HCT116 (cell line): ENCODE results near the gene FAM151B. TPM values are rescaled to one million over a fixed set of nuclear protein-coding genes. Genes with fewer than 3 reads are reported as not detected.

Experiments
- ATAC-seq: fragments of 200-7000 bp; cut with Tn5 transposase; 2 replicates; pipeline ENCODE4 v1.9.1; 2020; ENCODE audit warnings: mild to moderate bottlenecking, moderate library complexity
- BruUV-seq: library from RNA; stranded (reverse); fragments of 400-500 nt; replicated peaks from 2 replicates; lab custom pipeline; 2021; lab: Mats Ljungman, UMichigan
- CTCF ChIA-PET: fragments of 300-600 bp; sonication (Branson Sonifier 250); formaldehyde crosslinking; loops from one replicate; lab custom pipeline; 2021; ENCODE audit warnings: antibody characterized with exemption; lab: Charles Lee
- POLR2A ChIA-PET: fragments of 300-600, 350-600 bp; sonication (Branson Sonifier 250); formaldehyde crosslinking; loops from one replicate; lab custom pipeline; 2021; ENCODE audit warnings: antibody characterized with exemption; lab: Charles Lee
- RAD21 ChIA-PET, 2 experiments: fragments of 300-600 bp; sonication (Branson Sonifier 250); formaldehyde crosslinking; loops; one replicate each; lab custom pipeline; 2023; ENCODE audit warnings: low total read pairs in 2 of 2; ENCODE audit not compliant: uncharacterized antibody in 2 of 2, unreplicated experiment in 2 of 2, low non-redundant PET in 1 of 2; lab: Charles Lee
- DNase-seq: peaks from one replicate; pipeline ENCODE4 v3.0.0-alpha.2; 2010; ENCODE audit warnings: low read depth, low spot score
- H2AFZ ChIP-seq: fragments of 200-600 bp; shearing (Covaris generic), sonication (generic); 2 replicates; pipeline ENCODE4 v1.6.1; 2017; ENCODE audit warnings: low read depth, mixed run types, mixed read lengths, antibody characterized with exemption, low read length; ENCODE audit not compliant: poor library complexity, severe bottlenecking
- H3K27ac ChIP-seq: 2 replicates; pipeline ENCODE4 v1.5.1; 2012; ENCODE audit warnings: low read depth, low read length
- H3K27me3 ChIP-seq: fragments of 200-600 bp; sonication (generic); 2 replicates; pipeline ENCODE4 v1.6.1; 2016; ENCODE audit warnings: mixed run types, low read length, mixed read lengths; ENCODE audit not compliant: insufficient read depth
- H3K36me3 ChIP-seq, 2 experiments: fragments of 200-500 bp in 1 of 2; fragments of 200-600 bp in 1 of 2; sonication (Bioruptor generic) in 1 of 2; sonication (generic) in 1 of 2; 2 replicates each; pipeline versions ENCODE4 v1.5.1 to v1.6.1; 2014 to 2016; ENCODE audit warnings: low read length in 2 of 2, inconsistent platforms in 1 of 2, mixed read lengths in 1 of 2, mixed run types in 1 of 2; ENCODE audit not compliant: insufficient read depth in 2 of 2, control insufficient read depth in 1 of 2
- H3K4me1 ChIP-seq, 2 experiments: fragments of 200-600 bp in 1 of 2; sonication (generic) in 1 of 2; 2 replicates each; pipeline versions ENCODE4 v1.5.1 to v1.6.1; 2012 to 2017; ENCODE audit warnings: low read length in 2 of 2, inconsistent platforms in 1 of 2, mild to moderate bottlenecking in 1 of 2, mixed read lengths in 1 of 2, mixed run types in 1 of 2, moderate library complexity in 1 of 2; ENCODE audit not compliant: insufficient read depth in 2 of 2, control insufficient read depth in 1 of 2
- H3K4me2 ChIP-seq: fragments of 200-600 bp; sonication (generic); 2 replicates; pipeline ENCODE4 v1.6.1; 2017; ENCODE audit warnings: mixed run types, low read length, mixed read lengths
- H3K4me3 ChIP-seq, 2 experiments: fragments of 200-600 bp in 1 of 2; sonication (generic) in 1 of 2; replicated peaks in 1 of 2; 2 replicates each; pipeline ENCODE4 v1.5.1; 2011 to 2016; ENCODE audit warnings: low read length in 2 of 2, control low read depth in 1 of 2, low read depth in 1 of 2, mild to moderate bottlenecking in 1 of 2, mixed read lengths in 1 of 2, mixed run types in 1 of 2
- H3K79me2 ChIP-seq: fragments of 200-600 bp; sonication (generic); 2 replicates; pipeline ENCODE4 v1.6.1; 2017; ENCODE audit warnings: mild to moderate bottlenecking, mixed run types, low read length, moderate library complexity, mixed read lengths; ENCODE audit not compliant: insufficient read depth
- H3K9ac ChIP-seq: fragments of 200-600 bp; sonication (generic); 2 replicates; pipeline ENCODE4 v1.6.1; 2016; ENCODE audit warnings: low read length, mixed read lengths
- H3K9me2 ChIP-seq: fragments of 200-600 bp; sonication (generic), shearing (Covaris generic); 2 replicates; pipeline ENCODE4 v1.6.1; 2017; ENCODE audit warnings: mixed run types, mild to moderate bottlenecking, moderate library complexity; ENCODE audit not compliant: insufficient read depth
- H3K9me3 ChIP-seq, 2 experiments: fragments of 200-500 bp in 1 of 2; fragments of 200-600 bp in 1 of 2; sonication (Bioruptor generic) in 1 of 2; sonication (generic) in 1 of 2; 2 replicates each; pipeline ENCODE4 v1.6.1; 2014 to 2017; ENCODE audit warnings: low read length in 2 of 2, mixed read lengths in 2 of 2, inconsistent platforms in 1 of 2, low read depth in 1 of 2, mild to moderate bottlenecking in 1 of 2, mixed run types in 1 of 2, moderate library complexity in 1 of 2; ENCODE audit not compliant: control insufficient read depth in 1 of 2, insufficient read depth in 1 of 2
- H4K20me1 ChIP-seq: fragments of 200-600 bp; sonication (generic), shearing (Covaris generic); 2 replicates; pipeline ENCODE4 v1.6.1; 2017; ENCODE audit warnings: mixed run types, mild to moderate bottlenecking, moderate library complexity; ENCODE audit not compliant: insufficient read depth
- CEBPB ChIP-seq: IDR thresholded peaks from 2 replicates; pipeline ENCODE4 v1.6.1; 2012; ENCODE audit warnings: low read depth
- EZH2 ChIP-seq: fragments of 200-600 bp; sonication (generic); IDR thresholded peaks from 2 replicates; pipeline ENCODE4 v1.6.1; 2017; ENCODE audit warnings: antibody characterized with exemption, mixed run types
- EZH2phosphoT487 ChIP-seq: fragments of 200-600 bp; IDR thresholded peaks from 2 replicates; pipeline ENCODE4 v1.6.1; 2018; ENCODE audit warnings: antibody characterized with exemption, borderline replicate concordance
- FOSL1 ChIP-seq: IDR thresholded peaks from 2 replicates; pipeline ENCODE4 v1.6.1; 2012; ENCODE audit warnings: low read depth
- JUND ChIP-seq: IDR thresholded peaks from 2 replicates; pipeline ENCODE4 v1.6.1; 2012
- POLR2A ChIP-seq: IDR thresholded peaks from 2 replicates; pipeline ENCODE4 v1.7.0; 2011; ENCODE audit warnings: borderline replicate concordance; ENCODE audit not compliant: insufficient read depth, insufficient read length; ENCODE audit errors: extremely low read depth
- POLR2AphosphoS5 ChIP-seq: IDR thresholded peaks from 2 replicates; pipeline ENCODE4 v1.6.1; 2011; ENCODE audit warnings: mild to moderate bottlenecking, low read depth, low read length, moderate library complexity
- SIN3A ChIP-seq: IDR thresholded peaks from 2 replicates; pipeline ENCODE4 v1.6.1; 2012; ENCODE audit warnings: low read depth
- SRF ChIP-seq: IDR thresholded peaks from 2 replicates; pipeline ENCODE4 v1.6.1; 2012; ENCODE audit warnings: low read depth
- ZFX ChIP-seq: fragments of 450-650 bp; IDR thresholded peaks from 2 replicates; pipeline ENCODE4 v1.6.1; 2017
- intact Hi-C: fragments of 100-400 bp; cut with micrococcal nuclease; formaldehyde crosslinking; loops from 2 replicates; pipeline ENCODE4 v1.10.0; 2022
- total RNA-seq: library from RNA; stranded (reverse); gene quantifications from one replicate; pipeline ENCODE4 v1.2.1, GENCODE V29; 2021; ENCODE audit not compliant: unreplicated experiment
- TF ChIP-seq, protein P1 (sequence below): IDR thresholded peaks from 2 replicates; pipeline ENCODE4 v1.6.1; 2012
- TF ChIP-seq, protein P2 (sequence below), 3 experiments: fragments of 200-600 bp in 1 of 3; sonication (generic) in 1 of 3; IDR thresholded peaks in 2 of 3; conservative IDR thresholded peaks in 1 of 3; 2 replicates each; pipeline ENCODE4 v1.5.1; 2012 to 2017; ENCODE audit warnings: low read depth in 2 of 3, low read length in 2 of 3, antibody characterized with exemption in 1 of 3, borderline replicate concordance in 1 of 3, control low read depth in 1 of 3, mild to moderate bottlenecking in 1 of 3, mixed read lengths in 1 of 3, mixed run types in 1 of 3, moderate library complexity in 1 of 3; ENCODE audit not compliant: insufficient read depth in 1 of 3
- TF ChIP-seq, protein P3 (sequence below): IDR thresholded peaks from 2 replicates; pipeline ENCODE4 v1.6.1; 2012; ENCODE audit warnings: low read depth

The FAM151B gene
- total RNA-seq, 1 experiment from 2014 or later: 1.2 TPM

DNA sequence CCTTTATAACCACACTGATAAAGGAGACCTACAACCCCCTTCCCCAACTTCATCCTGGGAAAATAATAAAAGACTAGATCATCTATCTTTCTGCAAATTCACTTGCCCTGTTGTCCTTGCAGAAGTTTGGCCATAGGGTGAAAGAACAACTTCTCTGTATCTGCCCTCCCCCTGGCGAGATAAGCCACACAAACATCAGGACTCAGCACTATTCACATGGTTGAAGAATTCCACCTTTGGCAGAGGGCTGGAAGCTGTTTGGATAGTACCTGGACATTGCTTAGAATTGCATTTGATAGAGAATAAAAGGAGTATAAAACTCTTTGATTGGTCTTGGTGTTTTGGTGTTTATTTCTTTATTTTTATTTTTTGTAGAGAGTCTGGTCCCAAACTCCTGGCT lies 16.9 kb downstream of the FAM151B start:
- ChIA-PET CTCF (no interaction called here), RAD21 (no interaction called here), POLR2A (no interaction called here)
- H3K79me2 ChIP-seq: no peaks in the 10 kb centered on the region
- DNase-seq (no peak), ATAC-seq (no peak)
- no peak overlapping the region for H3K27ac ChIP-seq
- no peaks in the 10 kb centered on the region for H3K36me3 ChIP-seq
- no TSS peak for BruUV-seq
- no peak overlapping the region for H3K4me2 ChIP-seq
- H3K27me3 ChIP-seq: no peaks in the 10 kb centered on the region
- no peaks in the 10 kb centered on the region for H3K4me1 ChIP-seq
- intact Hi-C loops: no loop called here
- H3K9me3 ChIP-seq: no peaks in the 10 kb centered on the region
- H3K4me3 ChIP-seq: no peak overlapping the region
- H2AFZ ChIP-seq: no peak overlapping the region
- H3K9ac ChIP-seq: no peak overlapping the region
- no peaks in the 10 kb centered on the region for H4K20me1 ChIP-seq
- TF ChIP-seq, protein P1, sequence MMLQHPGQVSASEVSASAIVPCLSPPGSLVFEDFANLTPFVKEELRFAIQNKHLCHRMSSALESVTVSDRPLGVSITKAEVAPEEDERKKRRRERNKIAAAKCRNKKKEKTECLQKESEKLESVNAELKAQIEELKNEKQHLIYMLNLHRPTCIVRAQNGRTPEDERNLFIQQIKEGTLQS: no peak
- TF ChIP-seq POLR2A (no peak), EZH2phosphoT487 (no peak), POLR2AphosphoS5 (no peak)
- TF ChIP-seq, protein P2, sequence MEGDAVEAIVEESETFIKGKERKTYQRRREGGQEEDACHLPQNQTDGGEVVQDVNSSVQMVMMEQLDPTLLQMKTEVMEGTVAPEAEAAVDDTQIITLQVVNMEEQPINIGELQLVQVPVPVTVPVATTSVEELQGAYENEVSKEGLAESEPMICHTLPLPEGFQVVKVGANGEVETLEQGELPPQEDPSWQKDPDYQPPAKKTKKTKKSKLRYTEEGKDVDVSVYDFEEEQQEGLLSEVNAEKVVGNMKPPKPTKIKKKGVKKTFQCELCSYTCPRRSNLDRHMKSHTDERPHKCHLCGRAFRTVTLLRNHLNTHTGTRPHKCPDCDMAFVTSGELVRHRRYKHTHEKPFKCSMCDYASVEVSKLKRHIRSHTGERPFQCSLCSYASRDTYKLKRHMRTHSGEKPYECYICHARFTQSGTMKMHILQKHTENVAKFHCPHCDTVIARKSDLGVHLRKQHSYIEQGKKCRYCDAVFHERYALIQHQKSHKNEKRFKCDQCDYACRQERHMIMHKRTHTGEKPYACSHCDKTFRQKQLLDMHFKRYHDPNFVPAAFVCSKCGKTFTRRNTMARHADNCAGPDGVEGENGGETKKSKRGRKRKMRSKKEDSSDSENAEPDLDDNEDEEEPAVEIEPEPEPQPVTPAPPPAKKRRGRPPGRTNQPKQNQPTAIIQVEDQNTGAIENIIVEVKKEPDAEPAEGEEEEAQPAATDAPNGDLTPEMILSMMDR (IDR thresholded peaks at IDR 0.05 in 2 of 3, conservative IDR thresholded peaks at IDR 0.05 in 1 of 3; ENCODE audit: borderline replicate concordance in 1 of 3, insufficient read depth in 1 of 3, low read depth in 2 of 3, low read length in 2 of 3): no peak
- no peaks in the 10 kb centered on the region for H3K9me2 ChIP-seq

DNA sequence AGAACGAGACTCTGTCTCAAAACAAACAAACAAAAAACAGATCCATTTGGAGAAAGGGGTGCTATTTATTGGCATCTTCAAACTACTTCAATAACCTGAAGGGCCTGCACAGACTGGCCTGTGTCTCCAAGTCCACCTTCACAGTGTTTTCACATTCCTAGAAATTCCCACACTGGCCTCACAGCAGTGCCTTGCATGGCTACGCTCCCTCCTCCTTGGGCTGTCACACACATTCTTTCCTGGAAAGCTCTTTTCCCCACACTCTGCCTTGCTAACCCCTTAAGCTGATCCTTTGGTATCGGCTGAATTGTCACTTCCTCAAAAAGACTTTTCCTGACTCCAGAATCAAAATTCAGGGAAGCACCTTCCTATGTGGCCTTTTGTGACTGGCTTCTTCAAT lies 19.8 kb downstream of the FAM151B start:
- no peaks in the 10 kb centered on the region for H4K20me1 ChIP-seq
- ChIA-PET CTCF (no interaction called here), POLR2A (interaction anchor here (0.6 kb wide), 1 partner anchor 95 kb away, joined by 3 read pairs; no protein-coding TSS in a partner anchor), RAD21 (no interaction called here)
- no peaks in the 10 kb centered on the region for H3K27me3 ChIP-seq
- no peaks in the 10 kb centered on the region for H3K4me1 ChIP-seq
- H3K4me3 ChIP-seq: no peak overlapping the region
- ATAC-seq (no peak), DNase-seq (no peak)
- no peaks in the 10 kb centered on the region for H3K9me2 ChIP-seq
- H3K9me3 ChIP-seq: no peaks in the 10 kb centered on the region
- H2AFZ ChIP-seq: no peak overlapping the region
- no peak overlapping the region for H3K4me2 ChIP-seq
- no peak overlapping the region for H3K27ac ChIP-seq
- H3K36me3 ChIP-seq: no peaks in the 10 kb centered on the region
- no peaks in the 10 kb centered on the region for H3K79me2 ChIP-seq
- intact Hi-C loops: no loop called here
- BruUV-seq: no TSS peak
- H3K9ac ChIP-seq: no peak overlapping the region
- no peak for TF ChIP-seq JUND
- no peak for TF ChIP-seq CEBPB
- no peak for TF ChIP-seq SIN3A
- TF ChIP-seq, protein P2 (IDR thresholded peaks at IDR 0.05 in 2 of 3, conservative IDR thresholded peaks at IDR 0.05 in 1 of 3; ENCODE audit: borderline replicate concordance in 1 of 3, insufficient read depth in 1 of 3, low read depth in 2 of 3, low read length in 2 of 3): no peak
- no peak for TF ChIP-seq EZH2
- TF ChIP-seq SRF: no peak
- TF ChIP-seq, protein P3, sequence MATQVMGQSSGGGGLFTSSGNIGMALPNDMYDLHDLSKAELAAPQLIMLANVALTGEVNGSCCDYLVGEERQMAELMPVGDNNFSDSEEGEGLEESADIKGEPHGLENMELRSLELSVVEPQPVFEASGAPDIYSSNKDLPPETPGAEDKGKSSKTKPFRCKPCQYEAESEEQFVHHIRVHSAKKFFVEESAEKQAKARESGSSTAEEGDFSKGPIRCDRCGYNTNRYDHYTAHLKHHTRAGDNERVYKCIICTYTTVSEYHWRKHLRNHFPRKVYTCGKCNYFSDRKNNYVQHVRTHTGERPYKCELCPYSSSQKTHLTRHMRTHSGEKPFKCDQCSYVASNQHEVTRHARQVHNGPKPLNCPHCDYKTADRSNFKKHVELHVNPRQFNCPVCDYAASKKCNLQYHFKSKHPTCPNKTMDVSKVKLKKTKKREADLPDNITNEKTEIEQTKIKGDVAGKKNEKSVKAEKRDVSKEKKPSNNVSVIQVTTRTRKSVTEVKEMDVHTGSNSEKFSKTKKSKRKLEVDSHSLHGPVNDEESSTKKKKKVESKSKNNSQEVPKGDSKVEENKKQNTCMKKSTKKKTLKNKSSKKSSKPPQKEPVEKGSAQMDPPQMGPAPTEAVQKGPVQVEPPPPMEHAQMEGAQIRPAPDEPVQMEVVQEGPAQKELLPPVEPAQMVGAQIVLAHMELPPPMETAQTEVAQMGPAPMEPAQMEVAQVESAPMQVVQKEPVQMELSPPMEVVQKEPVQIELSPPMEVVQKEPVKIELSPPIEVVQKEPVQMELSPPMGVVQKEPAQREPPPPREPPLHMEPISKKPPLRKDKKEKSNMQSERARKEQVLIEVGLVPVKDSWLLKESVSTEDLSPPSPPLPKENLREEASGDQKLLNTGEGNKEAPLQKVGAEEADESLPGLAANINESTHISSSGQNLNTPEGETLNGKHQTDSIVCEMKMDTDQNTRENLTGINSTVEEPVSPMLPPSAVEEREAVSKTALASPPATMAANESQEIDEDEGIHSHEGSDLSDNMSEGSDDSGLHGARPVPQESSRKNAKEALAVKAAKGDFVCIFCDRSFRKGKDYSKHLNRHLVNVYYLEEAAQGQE: no peak
- TF ChIP-seq ZFX: no peak
- no peak for TF ChIP-seq FOSL1
- TF ChIP-seq EZH2phosphoT487: no peak
